Ovary (tissue), 9 donors: ENCODE measurements around the gene INF2. TPM values are rescaled to one million over a fixed set of nuclear protein-coding genes. Genes with fewer than 3 reads are reported as not detected.
"Not testable (repeated sequence)": the region's sequence is repeated elsewhere in the genome, so short reads cannot be mapped to it uniquely, and the experiment has no call there.

Experiments
- DNase-seq, 5 donors: peaks; one replicate each; pipeline ENCODE4 v3.0.0-alpha.2; 2019 to 2020
- H3K27ac ChIP-seq, 2 donors: fragments of 200-600 bp; one replicate each; pipeline versions ENCODE4 v1.5.1 to v1.8.0; 2019 to 2022
- H3K27me3 ChIP-seq: fragments of 200-600 bp; one replicate; pipeline ENCODE4 v1.8.0; 2022
- H3K36me3 ChIP-seq: fragments of 200-600 bp; sonication (generic); one replicate; pipeline ENCODE4 v1.5.1; 2019
- H3K4me1 ChIP-seq: one replicate; pipeline ENCODE4 v1.8.1; 2013; ENCODE audit warnings: mild to moderate bottlenecking, moderate library complexity; ENCODE audit not compliant: insufficient read depth
- H3K4me3 ChIP-seq: fragments of 200-600 bp; sonication (generic); one replicate; pipeline ENCODE4 v1.5.1; 2017
- H3K9me3 ChIP-seq, 2 donors: fragments of 200-600 bp in 1 of 2; sonication (generic) in 1 of 2; one replicate each; pipeline versions ENCODE4 v1.5.1 to v1.8.1; 2013 to 2019; ENCODE audit warnings: mild to moderate bottlenecking in 1 of 2, moderate library complexity in 1 of 2
- EP300 ChIP-seq: sonication (generic); formaldehyde crosslinking; IDR thresholded peaks from one replicate; pipeline ENCODE4 v1.6.1; 2017; ENCODE audit warnings: antibody characterized with exemption
- POLR2A ChIP-seq: fragments of 450-650 bp; IDR thresholded peaks from one replicate; pipeline ENCODE4 v1.6.1; 2017; ENCODE audit warnings: antibody characterized with exemption, mild to moderate bottlenecking, moderate library complexity
- WGBS, 3 donors: extraction: QIAGEN DNeasy Blood & Tissue Kit in 1 of 3; methylation state at CpG; one replicate each; pipeline versions ENCODE4 v1.1.5 to v1.1.7; 2013 to 2017; 5-methylcytosine and 5-hydroxymethylcytosine counted together
- intact Hi-C, 4 donors: fragments of 100-400 bp; cut with DNase I; formaldehyde crosslinking; loops; one replicate each; pipeline versions ENCODE4 v1.11.0 to v1.15.1; 2022 to 2023
- polyA plus RNA-seq, 2 donors: library from polyadenylated mRNA; stranded (reverse); fragments of 200-250 nt in 1 of 2; fragments of 350-450 nt in 1 of 2; fragmentation: Illumina TruSeq in 1 of 2; extraction: RNeasy Lipid Tissue Mini Kit (QIAGEN cat#74804) in 1 of 2; gene quantifications; one replicate each; pipeline ENCODE4 v1.2.3, GENCODE V29; 2013 to 2014
- total RNA-seq, 7 donors: library from RNA; depleted of rRNA in 2 of 7; stranded (reverse); fragments of >200 nt in 2 of 7; fragmentation: NEBNext Ultra II Directional in 3 of 7; extraction: Animal tissue kit (Norgen Biotek cat#: 25700) in 3 of 7; gene quantifications; one replicate each; pipeline versions ENCODE4 v1.1.0 to v1.2.4, GENCODE V29; 2016 to 2023
- TF ChIP-seq, protein P1 (sequence below), 3 donors: fragments of 450-650 bp in 2 of 3; fragments of 200-600 bp in 1 of 3; IDR thresholded peaks; one replicate each; pipeline versions ENCODE4 v1.5.1 to v1.8.0; 2016 to 2022; ENCODE audit warnings: antibody characterized with exemption in 3 of 3, mild to moderate bottlenecking in 1 of 3
- donor health status: DM: no; HTN: no; CAD: no; lungs with moderate emphysema.
- donor health status: DM: no; HTN: no; CAD: no.
- donor health status: Bipolar disorder and iron deficiency.
- donor health status: DM: yes; HTN: yes; CAD: no.
- donor health status: DM: no; HTN: no; CAD: no.
- donor health status: DM: yes; HTN: yes; CAD: no.

The INF2 gene
- total and polyA plus RNA-seq, 9 donors: 6.3 to 40.7 (median 18.4) TPM

DNA sequence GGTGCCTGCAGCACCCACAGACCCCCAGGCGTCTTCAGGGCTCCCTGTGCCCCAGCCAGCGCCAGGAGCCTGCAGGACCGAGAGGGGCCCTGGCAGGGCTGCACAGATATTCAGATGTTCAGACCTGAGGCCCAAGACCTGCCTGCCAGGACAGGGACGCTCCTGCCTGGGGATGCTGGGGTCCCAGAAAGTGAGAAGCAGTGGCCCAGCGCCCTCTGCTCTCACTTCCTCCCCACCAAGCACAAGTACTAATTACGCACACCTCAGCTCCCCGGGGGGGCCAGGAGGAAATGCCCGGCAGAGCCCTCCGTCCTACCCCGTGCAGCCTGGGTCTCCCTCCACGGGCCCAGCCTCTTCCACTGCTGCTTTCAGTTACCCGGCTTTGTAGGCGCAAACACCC lies 28.8 kb upstream of the INF2 start:
- Histone ChIP-seq H3K27me3 (no peaks in the 10 kb centered on the region), H3K27ac (no peak overlapping the region), H3K4me1 (no peaks in the 10 kb centered on the region), H3K9me3 (peaks cover 0 to 4% of the 10 kb centered on the region in 2 donors), H3K36me3 (no peaks in the 10 kb centered on the region), H3K4me3 (no peak overlapping the region)
- WGBS, 3 donors: 82 to 87% (median 86%) methylated on average over 13 of the region's 13 CpGs
- intact Hi-C loops: no loop called here
- no peak for TF ChIP-seq POLR2A
- TF ChIP-seq, protein P1, sequence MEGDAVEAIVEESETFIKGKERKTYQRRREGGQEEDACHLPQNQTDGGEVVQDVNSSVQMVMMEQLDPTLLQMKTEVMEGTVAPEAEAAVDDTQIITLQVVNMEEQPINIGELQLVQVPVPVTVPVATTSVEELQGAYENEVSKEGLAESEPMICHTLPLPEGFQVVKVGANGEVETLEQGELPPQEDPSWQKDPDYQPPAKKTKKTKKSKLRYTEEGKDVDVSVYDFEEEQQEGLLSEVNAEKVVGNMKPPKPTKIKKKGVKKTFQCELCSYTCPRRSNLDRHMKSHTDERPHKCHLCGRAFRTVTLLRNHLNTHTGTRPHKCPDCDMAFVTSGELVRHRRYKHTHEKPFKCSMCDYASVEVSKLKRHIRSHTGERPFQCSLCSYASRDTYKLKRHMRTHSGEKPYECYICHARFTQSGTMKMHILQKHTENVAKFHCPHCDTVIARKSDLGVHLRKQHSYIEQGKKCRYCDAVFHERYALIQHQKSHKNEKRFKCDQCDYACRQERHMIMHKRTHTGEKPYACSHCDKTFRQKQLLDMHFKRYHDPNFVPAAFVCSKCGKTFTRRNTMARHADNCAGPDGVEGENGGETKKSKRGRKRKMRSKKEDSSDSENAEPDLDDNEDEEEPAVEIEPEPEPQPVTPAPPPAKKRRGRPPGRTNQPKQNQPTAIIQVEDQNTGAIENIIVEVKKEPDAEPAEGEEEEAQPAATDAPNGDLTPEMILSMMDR (IDR thresholded peaks at IDR 0.05): no peak
- TF ChIP-seq EP300: no peak
- DNase-seq: no peak

DNA sequence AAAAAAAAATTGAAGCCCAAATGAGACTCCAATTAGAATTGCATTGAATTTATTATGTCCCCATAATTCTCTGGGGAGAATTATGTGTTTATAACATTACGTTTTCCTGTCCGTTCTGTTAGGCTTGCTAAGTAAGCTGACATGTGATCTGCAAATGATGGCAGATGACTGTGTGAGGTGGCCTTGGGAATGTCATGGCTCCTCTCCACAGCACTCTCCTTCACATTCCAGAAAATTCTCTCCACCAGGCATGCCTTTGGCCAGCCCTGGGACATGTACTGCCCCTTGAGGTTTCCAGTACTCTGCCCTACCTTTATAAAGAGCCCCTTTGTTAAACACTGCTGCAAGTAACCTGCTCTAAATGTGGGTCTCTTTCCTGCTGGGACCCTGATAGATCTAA lies 28.3 kb upstream of the INF2 start:
- DNase-seq: no peak
- Histone ChIP-seq H3K4me3 (no peak overlapping the region), H3K9me3 (peaks cover 0 to 4% of the 10 kb centered on the region in 2 donors), H3K27ac (no peak overlapping the region), H3K4me1 (no peaks in the 10 kb centered on the region), H3K27me3 (no peaks in the 10 kb centered on the region), H3K36me3 (no peaks in the 10 kb centered on the region)
- TF ChIP-seq EP300 (no peak), POLR2A (no peak)
- TF ChIP-seq, protein P1 (IDR thresholded peaks at IDR 0.05): no peak
- WGBS, 3 donors: 90 to 91% (median 90%) methylated on average over 2 of the region's 2 CpGs
- intact Hi-C loops: no loop called here

DNA sequence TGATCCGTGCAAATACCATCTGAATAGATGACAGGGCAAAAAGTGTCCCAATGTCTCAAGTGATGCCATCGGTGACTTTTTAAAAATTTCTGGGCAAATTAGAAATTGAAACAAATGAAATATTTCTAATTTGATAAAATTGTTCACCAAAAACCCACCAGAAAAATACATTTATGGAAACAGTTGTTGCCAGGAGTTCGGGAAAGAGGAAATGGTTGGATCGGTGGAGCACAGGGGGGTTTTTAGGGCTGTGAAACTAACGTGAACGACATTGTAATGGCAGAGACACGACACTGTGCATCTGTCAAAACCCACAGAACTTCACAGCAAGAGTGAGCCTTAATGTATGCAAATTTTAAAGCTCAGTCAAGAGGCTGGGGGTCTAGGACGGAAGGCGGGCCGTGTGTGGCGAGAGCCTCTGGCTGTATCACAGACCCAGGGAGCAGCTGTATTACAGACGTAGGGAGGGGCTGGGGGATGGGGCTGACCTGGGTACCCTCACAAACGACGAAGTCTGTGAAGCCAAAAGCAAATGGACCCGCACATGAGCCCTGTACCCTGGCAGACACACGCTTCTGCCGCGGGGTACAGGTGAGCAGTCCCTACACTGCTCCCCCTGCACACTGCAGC lies 27.8 kb upstream of the INF2 start:
- DNase-seq, intact Hi-C loops, H3K36me3 ChIP-seq, H3K4me1 ChIP-seq, H3K9me3 ChIP-seq, H3K27me3 ChIP-seq, H3K4me3 ChIP-seq, H3K27ac ChIP-seq: not testable (repeated sequence)
- WGBS, 3 donors: 90 to 92% (median 91%) methylated on average over 18 of the region's 18 CpGs

DNA sequence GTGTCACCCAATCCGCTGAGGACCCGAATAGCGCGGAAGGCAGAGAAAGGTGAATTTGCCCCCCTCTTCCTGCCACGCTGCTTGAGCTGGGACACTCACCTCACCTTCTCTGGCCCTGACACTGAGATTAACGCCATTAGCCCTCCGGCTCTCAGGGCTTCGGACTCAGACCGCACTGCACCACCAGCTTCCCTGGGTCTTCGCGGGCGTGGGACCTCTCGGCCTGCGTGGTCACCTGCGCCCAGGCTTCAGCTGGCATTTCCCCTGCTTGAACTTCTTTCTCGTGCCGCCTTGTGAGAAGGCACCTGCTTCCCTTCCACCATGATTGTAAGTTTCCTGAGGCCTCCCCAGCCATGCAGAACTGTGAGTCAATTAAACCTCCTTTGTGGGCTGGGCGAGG lies 26.9 kb upstream of the INF2 start:
- H3K4me3 ChIP-seq, H3K27ac ChIP-seq, H3K27me3 ChIP-seq, intact Hi-C loops, DNase-seq, H3K36me3 ChIP-seq, H3K4me1 ChIP-seq, H3K9me3 ChIP-seq: not testable (repeated sequence)
- WGBS, 3 donors: 94 to 98% (median 97%) methylated on average over 14 to 18 of the region's 18 CpGs

DNA sequence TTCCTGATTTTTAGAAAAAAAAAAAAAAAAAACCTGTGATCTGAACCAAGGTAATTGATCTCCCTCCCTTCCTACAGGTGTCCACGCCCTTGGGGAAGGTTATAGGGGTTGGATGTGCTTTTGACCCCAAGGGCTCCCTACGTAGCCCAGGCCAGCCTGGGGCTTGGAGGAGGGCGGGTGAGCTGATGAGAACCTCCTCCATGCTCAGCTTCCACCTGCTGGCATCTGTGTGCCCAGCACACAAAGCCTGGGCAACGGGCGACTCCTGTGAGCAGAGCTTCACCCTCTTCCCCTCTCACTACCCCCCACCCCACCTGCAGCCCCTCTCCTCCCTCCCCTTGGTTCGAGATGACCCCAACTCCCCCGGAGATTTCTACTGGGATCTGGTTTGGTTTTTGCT lies 25.3 kb upstream of the INF2 start:
- no peak overlapping the region for H3K27ac ChIP-seq
- WGBS, 3 donors: 63 to 73% (median 64%) methylated on average over 7 of the region's 7 CpGs
- TF ChIP-seq EP300 (no peak), POLR2A (no peak)
- TF ChIP-seq, protein P1 (IDR thresholded peaks at IDR 0.05): no peak
- intact Hi-C loops: no loop called here
- no peak for DNase-seq
- H3K4me3 ChIP-seq: no peak overlapping the region
- H3K36me3 ChIP-seq: no peaks in the 10 kb centered on the region
- H3K27me3 ChIP-seq: no peaks in the 10 kb centered on the region
- H3K4me1 ChIP-seq: no peaks in the 10 kb centered on the region
- H3K9me3 ChIP-seq: peaks cover 0 to 4% of the 10 kb centered on the region in 2 donors
